Measurements from ENCODE around the gene VANGL1.

DNA sequence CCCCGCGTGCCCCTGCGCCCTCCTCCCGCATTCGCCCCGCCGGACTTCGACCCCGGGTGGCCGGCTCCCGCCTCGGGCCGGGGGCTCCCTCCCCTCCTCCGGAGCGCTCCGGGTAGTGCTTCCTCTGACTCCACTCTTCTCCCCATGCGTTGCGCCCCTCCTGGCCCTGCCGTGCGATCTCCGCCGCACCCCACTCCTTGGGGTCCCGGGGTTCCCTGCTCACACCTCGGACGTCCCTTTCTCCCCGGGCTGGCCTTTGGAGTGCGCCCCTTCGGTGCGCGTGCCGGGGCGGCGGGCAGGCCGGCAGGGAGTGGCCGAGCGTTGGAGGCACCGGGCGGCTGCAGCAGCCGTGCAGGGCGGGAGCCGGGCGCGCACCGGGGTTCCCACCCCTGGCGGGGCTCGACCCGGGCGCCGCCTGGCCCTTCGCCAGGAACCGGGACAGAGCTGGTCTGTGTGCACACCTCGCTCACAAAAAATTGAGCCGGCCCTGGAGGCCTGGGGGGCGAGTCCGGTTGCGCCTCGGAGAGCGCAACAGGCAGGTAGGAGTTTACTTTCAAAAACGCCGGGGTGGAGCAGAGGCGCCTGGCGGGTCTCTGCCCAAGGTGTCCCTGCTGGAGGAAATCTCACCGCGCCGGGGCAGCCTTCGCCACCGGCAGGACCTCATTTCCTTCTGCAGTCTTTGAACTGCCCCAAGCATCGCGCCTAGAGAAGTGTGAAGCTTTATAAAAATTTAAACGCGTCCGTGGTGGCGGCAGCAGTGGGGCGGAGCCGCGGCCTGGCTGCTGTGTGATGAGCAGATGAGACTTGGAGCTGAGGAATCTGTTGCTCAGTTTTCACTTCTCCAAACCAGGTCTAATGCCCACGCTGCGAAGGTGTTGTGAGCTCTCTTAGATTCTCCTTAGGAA lies 650 bp downstream of the VANGL1 start:
- TF ChIP-seq POLR2A (IDR thresholded peaks at IDR 0.05; ENCODE audit: control extremely low read depth in 1 of 2, low read depth in 2 of 2, low read length in 2 of 2) (no peak), SAP30 (IDR thresholded peaks at IDR 0.05; ENCODE audit: insufficient read depth, insufficient replicate concordance, low read length) (no peak), ATF3 (IDR thresholded peaks at IDR 0.05; ENCODE audit: insufficient read depth, low read depth, low read length) (no peak), CHD1 (IDR thresholded peaks at IDR 0.05; ENCODE audit: low read depth, low read length) (no peak), CTCF (IDR thresholded peaks at IDR 0.05; ENCODE audit: control extremely low read depth in 1 of 3, insufficient read depth in 1 of 3, low read depth in 1 of 3, low read length in 3 of 3) (no peak), NANOG (IDR thresholded peaks at IDR 0.05; ENCODE audit: insufficient read depth, low read depth, low read length, poor library complexity, severe bottlenecking) (no peak)

All from H1 (cell line).